ENCODE data around the gene A3GALT2. TPM values are rescaled to one million over a fixed set of nuclear protein-coding genes. Genes with fewer than 3 reads are reported as not detected.

Gene A3GALT2
- total and polyA plus RNA-seq, 2 donors: not detected

DNA sequence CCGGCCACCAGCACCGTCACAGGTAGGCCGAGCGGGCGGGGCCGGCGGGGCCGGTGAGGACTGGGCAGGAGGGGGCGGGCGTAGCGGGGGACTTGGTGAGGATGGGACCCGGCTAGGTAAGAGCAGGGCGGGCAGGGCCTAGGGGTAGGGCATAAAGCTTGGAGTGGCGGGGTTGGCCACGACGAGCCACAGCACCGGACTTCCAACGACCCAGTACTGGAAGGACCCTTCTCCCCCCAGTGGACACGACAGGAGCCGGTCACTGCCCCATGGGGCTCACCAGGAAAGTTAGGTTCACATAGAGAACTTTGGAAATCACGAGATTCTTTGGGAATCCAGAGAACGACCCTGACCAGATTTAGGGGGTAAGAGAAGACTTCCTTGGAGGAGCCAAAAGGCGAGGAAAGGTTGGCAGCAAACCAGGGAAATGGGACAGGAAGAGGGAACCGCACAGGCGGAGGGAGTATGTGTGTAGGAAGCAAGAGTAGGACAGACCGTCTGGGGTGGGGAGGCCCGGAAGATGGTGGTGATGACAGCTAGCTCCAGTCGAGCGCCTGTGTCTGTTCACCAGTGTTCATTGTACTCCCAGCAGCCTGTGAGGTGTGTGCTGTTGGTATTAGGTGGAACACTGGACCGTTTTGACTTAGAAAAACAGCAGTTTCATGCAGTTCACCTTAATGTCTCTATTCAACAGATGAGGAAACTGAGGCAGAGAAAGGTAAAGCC is 44.2 kb downstream of the A3GALT2 start:
- 94% methylated on average over 30 of the region's 30 CpGs for WGBS
- no peak overlapping the region for H3K4me3 ChIP-seq (ENCODE audit: low read length in 2 of 2)
- H3K4me1 ChIP-seq (ENCODE audit: control insufficient read depth in 2 of 2, insufficient read depth in 2 of 2, low read length in 2 of 2): no peaks in the 10 kb centered on the region
- no peaks in the 10 kb centered on the region for H3K27me3 ChIP-seq (ENCODE audit: control insufficient read depth in 2 of 2, insufficient read depth in 1 of 2, low read length in 1 of 2)
- peaks cover 35 to 52% of the 10 kb centered on the region in 2 donors for H3K36me3 ChIP-seq (ENCODE audit: control insufficient read depth in 2 of 2, insufficient read depth in 2 of 2, low read length in 1 of 2)
- H3K9me3 ChIP-seq (ENCODE audit: control insufficient read depth in 2 of 2, insufficient read depth in 1 of 2, low read length in 1 of 2): no peaks in the 10 kb centered on the region
- no peak for DNase-seq (ENCODE audit: low read depth in 6 of 9, low spot score in 9 of 9)
- no peak overlapping the region for H3K27ac ChIP-seq (ENCODE audit: low read depth in 1 of 2, low read length in 1 of 2)

DNA sequence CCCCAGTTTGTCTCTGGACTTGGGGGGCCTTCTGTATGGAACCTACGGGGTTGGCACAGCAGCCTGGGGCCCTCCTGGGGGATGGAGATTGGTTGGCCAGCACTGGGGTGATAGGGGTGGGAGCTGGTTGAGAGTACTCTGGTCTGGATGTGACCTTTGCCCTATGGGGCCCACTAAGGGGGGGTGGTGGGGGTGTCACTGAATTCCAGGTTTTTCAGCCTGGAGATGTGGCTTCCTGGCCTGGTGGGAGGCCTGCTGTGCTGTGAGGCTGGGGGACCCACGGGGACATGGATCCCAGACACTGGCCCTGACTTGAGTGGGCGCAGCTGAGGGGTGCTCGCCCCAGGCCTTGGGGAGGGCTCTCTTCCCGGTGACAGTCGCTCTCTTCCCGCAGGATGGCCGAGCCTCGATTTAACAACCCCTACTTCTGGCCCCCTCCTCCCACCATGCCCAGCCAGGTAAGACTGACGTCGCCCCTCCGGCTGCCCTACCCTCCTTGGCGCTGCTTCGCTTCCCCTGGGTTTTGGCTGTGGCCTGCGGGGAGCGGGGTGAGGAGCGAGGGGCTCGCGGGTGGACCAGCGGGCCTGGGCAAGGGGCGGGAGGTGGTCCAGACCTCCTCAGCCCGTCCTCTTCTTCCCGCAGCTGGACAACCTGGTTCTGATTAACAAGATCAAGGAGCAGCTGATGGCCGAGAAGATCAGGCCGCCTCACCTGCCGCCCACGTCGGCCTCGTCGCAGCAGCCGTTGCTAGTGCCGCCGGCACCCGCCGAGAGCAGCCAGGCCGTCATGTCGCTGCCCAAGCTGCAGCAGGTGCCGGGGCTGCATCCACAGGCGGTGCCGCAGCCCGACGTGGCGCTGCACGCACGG is 45.0 kb downstream of the A3GALT2 start:
- H3K4me3 ChIP-seq (ENCODE audit: low read length in 2 of 2): no peak overlapping the region
- no peaks in the 10 kb centered on the region for H3K27me3 ChIP-seq (ENCODE audit: control insufficient read depth in 2 of 2, insufficient read depth in 1 of 2, low read length in 1 of 2)
- H3K27ac ChIP-seq (ENCODE audit: low read depth in 1 of 2, low read length in 1 of 2): no peak overlapping the region
- peaks cover 34 to 51% of the 10 kb centered on the region in 2 donors for H3K36me3 ChIP-seq (ENCODE audit: control insufficient read depth in 2 of 2, insufficient read depth in 2 of 2, low read length in 1 of 2)
- DNase-seq (ENCODE audit: low read depth in 6 of 9, low spot score in 9 of 9): no peak
- H3K9me3 ChIP-seq (ENCODE audit: control insufficient read depth in 2 of 2, insufficient read depth in 1 of 2, low read length in 1 of 2): no peaks in the 10 kb centered on the region
- no peaks in the 10 kb centered on the region for H3K4me1 ChIP-seq (ENCODE audit: control insufficient read depth in 2 of 2, insufficient read depth in 2 of 2, low read length in 2 of 2)
- 99% methylated on average over 45 of the region's 45 CpGs for WGBS

DNA sequence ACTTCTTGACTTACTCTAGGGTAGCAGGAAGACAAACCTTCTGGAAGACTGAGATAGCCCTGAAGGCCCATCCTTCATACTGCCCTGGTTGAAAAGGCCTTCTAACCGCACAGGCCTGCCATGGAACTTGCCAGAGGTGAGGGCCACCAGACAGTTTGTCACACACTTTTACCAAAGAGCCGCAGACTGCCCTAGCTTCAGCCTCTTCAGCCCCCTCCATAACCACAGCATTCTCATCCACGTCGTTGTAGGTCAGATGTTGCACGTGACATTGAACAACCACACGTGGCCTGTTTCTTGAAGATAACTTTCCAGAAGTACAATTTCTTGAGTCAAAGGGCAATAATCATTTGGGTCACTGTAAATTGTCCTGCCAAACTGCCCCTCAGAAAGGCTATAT is 45.7 kb downstream of the A3GALT2 start:
- Histone ChIP-seq H3K9me3 (ENCODE audit: control insufficient read depth in 2 of 2, insufficient read depth in 1 of 2, low read length in 1 of 2) (no peaks in the 10 kb centered on the region), H3K4me1 (ENCODE audit: control insufficient read depth in 2 of 2, insufficient read depth in 2 of 2, low read length in 2 of 2) (no peaks in the 10 kb centered on the region), H3K27ac (ENCODE audit: low read depth in 1 of 2, low read length in 1 of 2) (no peak overlapping the region), H3K27me3 (ENCODE audit: control insufficient read depth in 2 of 2, insufficient read depth in 1 of 2, low read length in 1 of 2) (no peaks in the 10 kb centered on the region), H3K36me3 (ENCODE audit: control insufficient read depth in 2 of 2, insufficient read depth in 2 of 2, low read length in 1 of 2) (peaks cover 30 to 49% of the 10 kb centered on the region in 2 donors), H3K4me3 (ENCODE audit: low read length in 2 of 2) (no peak overlapping the region)
- no peak for DNase-seq (ENCODE audit: low read depth in 6 of 9, low spot score in 9 of 9)
- 96% methylated on average over 6 of the region's 6 CpGs for WGBS

DNA sequence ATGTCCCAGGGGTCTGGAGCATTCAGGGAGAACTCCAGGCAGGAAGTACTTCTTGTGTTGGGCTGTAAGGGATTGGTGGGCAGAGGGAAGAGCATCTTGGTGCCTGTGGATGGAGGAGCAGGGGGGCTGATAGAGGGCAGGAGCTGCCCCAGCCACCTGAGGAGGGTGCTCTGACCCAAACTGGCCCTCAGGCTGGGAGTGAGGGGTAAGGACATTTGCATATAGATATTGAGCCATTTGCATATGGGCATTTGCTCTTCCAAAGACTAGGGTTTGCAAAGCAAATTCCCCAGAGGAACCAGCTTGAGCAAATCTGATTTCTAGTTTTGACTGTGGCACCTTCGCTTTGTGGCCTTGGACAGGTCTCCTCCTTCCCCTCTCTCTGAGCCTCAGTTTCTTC is 46.5 kb downstream of the A3GALT2 start:
- Histone ChIP-seq H3K27me3 (ENCODE audit: control insufficient read depth in 2 of 2, insufficient read depth in 1 of 2, low read length in 1 of 2) (no peaks in the 10 kb centered on the region), H3K36me3 (ENCODE audit: control insufficient read depth in 2 of 2, insufficient read depth in 2 of 2, low read length in 1 of 2) (peaks cover 31 to 44% of the 10 kb centered on the region in 2 donors), H3K9me3 (ENCODE audit: control insufficient read depth in 2 of 2, insufficient read depth in 1 of 2, low read length in 1 of 2) (no peaks in the 10 kb centered on the region), H3K4me3 (ENCODE audit: low read length in 2 of 2) (no peak overlapping the region), H3K4me1 (ENCODE audit: control insufficient read depth in 2 of 2, insufficient read depth in 2 of 2, low read length in 2 of 2) (no peaks in the 10 kb centered on the region), H3K27ac (ENCODE audit: low read depth in 1 of 2, low read length in 1 of 2) (no peak overlapping the region)
- 100% methylated on average over 1 of the region's 1 CpG for WGBS
- DNase-seq (ENCODE audit: low read depth in 6 of 9, low spot score in 9 of 9): no peak

DNA sequence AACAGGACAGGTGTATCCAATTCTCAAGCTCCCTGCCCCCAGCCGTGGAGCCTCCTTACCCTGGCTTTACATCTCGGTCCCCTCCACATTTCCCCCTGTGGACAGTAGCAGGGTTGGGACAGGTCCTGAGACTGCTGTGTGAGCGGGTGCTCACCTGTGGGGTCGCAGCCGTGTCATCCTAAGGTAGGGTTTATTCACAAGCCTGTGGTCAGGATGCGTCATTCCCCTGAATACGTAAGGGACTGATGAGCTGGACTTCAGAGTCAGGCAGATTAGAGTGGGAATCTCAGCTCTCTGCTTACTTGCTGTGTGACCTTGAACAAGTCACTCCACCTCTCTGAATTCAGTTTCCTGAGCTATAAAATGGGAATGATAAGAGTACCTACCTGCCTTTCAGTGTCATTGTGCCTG is 46.9 kb downstream of the A3GALT2 start:
- Histone ChIP-seq H3K4me3 (ENCODE audit: low read length in 2 of 2) (no peak overlapping the region), H3K9me3 (ENCODE audit: control insufficient read depth in 2 of 2, insufficient read depth in 1 of 2, low read length in 1 of 2) (no peaks in the 10 kb centered on the region), H3K36me3 (ENCODE audit: control insufficient read depth in 2 of 2, insufficient read depth in 2 of 2, low read length in 1 of 2) (peaks cover 31 to 46% of the 10 kb centered on the region in 2 donors), H3K27ac (ENCODE audit: low read depth in 1 of 2, low read length in 1 of 2) (no peak overlapping the region), H3K4me1 (ENCODE audit: control insufficient read depth in 2 of 2, insufficient read depth in 2 of 2, low read length in 2 of 2) (no peaks in the 10 kb centered on the region), H3K27me3 (ENCODE audit: control insufficient read depth in 2 of 2, insufficient read depth in 1 of 2, low read length in 1 of 2) (no peaks in the 10 kb centered on the region)
- no peak for DNase-seq (ENCODE audit: low read depth in 6 of 9, low spot score in 9 of 9)
- WGBS: 84% methylated on average over 7 of the region's 7 CpGs

DNA sequence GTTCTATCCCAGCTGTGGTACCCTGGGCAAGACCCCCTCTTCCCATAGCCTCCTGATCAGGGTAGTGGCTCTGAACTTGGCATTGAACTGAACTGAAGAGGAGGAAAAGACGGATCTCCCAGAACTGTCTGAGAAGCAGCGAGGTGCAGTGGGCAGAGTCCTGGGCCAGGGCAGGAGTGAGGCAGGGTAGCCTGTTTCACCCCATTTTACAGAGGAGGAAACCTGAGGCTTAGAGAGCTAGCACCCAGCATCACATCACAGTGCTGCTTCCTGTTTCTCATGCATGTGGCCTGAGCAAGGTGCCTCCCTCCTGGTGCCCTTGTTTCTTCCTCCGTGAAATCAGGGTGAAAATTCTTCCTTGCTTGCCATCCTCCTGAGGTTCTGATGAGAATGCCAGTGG is 47.5 kb downstream of the A3GALT2 start:
- Histone ChIP-seq H3K4me1 (ENCODE audit: control insufficient read depth in 2 of 2, insufficient read depth in 2 of 2, low read length in 2 of 2) (no peaks in the 10 kb centered on the region), H3K4me3 (ENCODE audit: low read length in 2 of 2) (no peak overlapping the region), H3K27me3 (ENCODE audit: control insufficient read depth in 2 of 2, insufficient read depth in 1 of 2, low read length in 1 of 2) (no peaks in the 10 kb centered on the region), H3K9me3 (ENCODE audit: control insufficient read depth in 2 of 2, insufficient read depth in 1 of 2, low read length in 1 of 2) (no peaks in the 10 kb centered on the region), H3K36me3 (ENCODE audit: control insufficient read depth in 2 of 2, insufficient read depth in 2 of 2, low read length in 1 of 2) (peaks cover 31 to 44% of the 10 kb centered on the region in 2 donors), H3K27ac (ENCODE audit: low read depth in 1 of 2, low read length in 1 of 2) (no peak overlapping the region)
- 97% methylated on average over 3 of the region's 3 CpGs for WGBS
- no peak for DNase-seq (ENCODE audit: low read depth in 6 of 9, low spot score in 9 of 9)

DNA sequence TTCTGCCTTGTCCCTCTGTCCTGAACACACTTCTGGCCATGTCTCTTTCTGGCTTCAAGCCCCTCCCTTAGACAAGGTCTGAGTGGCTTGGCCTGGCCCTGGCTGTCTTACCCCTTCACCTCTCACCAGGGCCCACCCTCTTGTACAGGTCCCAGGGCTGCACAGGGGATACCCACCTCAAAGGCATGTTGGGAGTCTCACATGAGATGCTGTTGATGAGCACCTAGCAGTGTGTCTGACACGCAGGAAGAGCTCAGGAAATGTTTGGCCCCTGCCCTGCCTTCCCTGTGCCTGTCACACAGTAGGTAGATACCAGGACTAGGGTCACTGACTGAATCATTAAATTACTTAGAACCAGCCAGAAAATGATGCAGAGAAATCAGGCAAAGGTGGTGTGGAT is 48.0 kb downstream of the A3GALT2 start:
- Histone ChIP-seq H3K4me3 (ENCODE audit: low read length in 2 of 2) (no peak overlapping the region), H3K9me3 (ENCODE audit: control insufficient read depth in 2 of 2, insufficient read depth in 1 of 2, low read length in 1 of 2) (no peaks in the 10 kb centered on the region), H3K27me3 (ENCODE audit: control insufficient read depth in 2 of 2, insufficient read depth in 1 of 2, low read length in 1 of 2) (no peaks in the 10 kb centered on the region), H3K36me3 (ENCODE audit: control insufficient read depth in 2 of 2, insufficient read depth in 2 of 2, low read length in 1 of 2) (peaks cover 28 to 44% of the 10 kb centered on the region in 2 donors), H3K27ac (ENCODE audit: low read depth in 1 of 2, low read length in 1 of 2) (no peak overlapping the region), H3K4me1 (ENCODE audit: control insufficient read depth in 2 of 2, insufficient read depth in 2 of 2, low read length in 2 of 2) (no peaks in the 10 kb centered on the region)
- no peak for DNase-seq (ENCODE audit: low read depth in 6 of 9, low spot score in 9 of 9)
- 97% methylated on average over 1 of the region's 1 CpG for WGBS

DNA sequence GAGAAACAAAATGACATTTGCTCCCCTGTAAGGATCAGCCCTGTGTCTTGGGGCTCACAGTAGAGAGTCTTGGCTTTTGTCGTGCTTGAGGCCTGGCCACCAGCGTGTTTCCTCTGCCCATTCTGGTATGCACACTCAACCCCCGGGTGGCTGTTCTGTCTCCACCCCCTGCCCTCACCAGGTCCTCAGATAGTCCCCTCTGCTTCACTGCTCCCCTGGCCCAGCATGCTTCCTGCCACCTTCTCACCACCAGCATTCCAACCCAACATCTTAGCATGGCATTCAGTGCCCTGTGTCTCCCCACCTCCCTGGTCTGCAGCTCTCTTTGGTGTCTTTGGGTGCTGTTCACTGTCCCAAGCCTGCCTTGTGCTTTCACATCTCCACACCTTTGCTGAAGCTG is 48.4 kb downstream of the A3GALT2 start:
- peaks cover 25 to 42% of the 10 kb centered on the region in 2 donors for H3K36me3 ChIP-seq (ENCODE audit: control insufficient read depth in 2 of 2, insufficient read depth in 2 of 2, low read length in 1 of 2)
- no peak overlapping the region for H3K27ac ChIP-seq (ENCODE audit: low read depth in 1 of 2, low read length in 1 of 2)
- H3K4me3 ChIP-seq (ENCODE audit: low read length in 2 of 2): no peak overlapping the region
- no peaks in the 10 kb centered on the region for H3K4me1 ChIP-seq (ENCODE audit: control insufficient read depth in 2 of 2, insufficient read depth in 2 of 2, low read length in 2 of 2)
- no peaks in the 10 kb centered on the region for H3K9me3 ChIP-seq (ENCODE audit: control insufficient read depth in 2 of 2, insufficient read depth in 1 of 2, low read length in 1 of 2)
- no peak for DNase-seq (ENCODE audit: low read depth in 6 of 9, low spot score in 9 of 9)
- no peaks in the 10 kb centered on the region for H3K27me3 ChIP-seq (ENCODE audit: control insufficient read depth in 2 of 2, insufficient read depth in 1 of 2, low read length in 1 of 2)
- 87% methylated on average over 3 of the region's 3 CpGs for WGBS

Measured in thymus (tissue), 11 donors.